ENCODE data around the gene SLC39A9.

GRCh38 chr14:69506241-69506595, 107.7 kb downstream of the SLC39A9 start:
- TF ChIP-seq CTCF (IDR thresholded peaks at IDR 0.05), result no peak
- TF ChIP-seq NR3C1 (CRISPR knock-in tag; conservative IDR thresholded peaks at IDR 0.05; ENCODE audit: low read depth), result no peak
- TF ChIP-seq SOX15 (CRISPR knock-in tag; IDR thresholded peaks at IDR 0.05), result no peak
- no peak for TF ChIP-seq JUN (CRISPR knock-in tag; IDR thresholded peaks at IDR 0.05)
- TF ChIP-seq E2F1 (CRISPR knock-in tag; IDR thresholded peaks at IDR 0.05), result no peak
- no peak for TF ChIP-seq ZNF219 (CRISPR knock-in tag; IDR thresholded peaks at IDR 0.05; ENCODE audit: borderline replicate concordance)
- TF ChIP-seq SMAD3 (CRISPR knock-in tag; IDR thresholded peaks at IDR 0.05; ENCODE audit: borderline replicate concordance), result no peak
- TF ChIP-seq RELA (CRISPR knock-in tag; IDR thresholded peaks at IDR 0.05; ENCODE audit: borderline replicate concordance), result no peak
- no peak for TF ChIP-seq ZMAT4 (CRISPR knock-in tag; IDR thresholded peaks at IDR 0.05)
- TF ChIP-seq JAZF1 (CRISPR knock-in tag; IDR thresholded peaks at IDR 0.05), result no peak
